Esophagus muscularis mucosa (tissue), 4 donors: ENCODE measurements around the gene SERINC5. TPM values are rescaled to one million over a fixed set of nuclear protein-coding genes. Genes with fewer than 3 reads are reported as not detected.

Source experiments
- DNase-seq: peaks from one replicate; pipeline ENCODE4 v3.0.0-alpha.2; 2017; ENCODE audit errors: extremely low spot score
- H3K27ac ChIP-seq, 4 donors: fragments of 200-600 bp; sonication (generic); replicated peaks in 1 of 4; 1 replicate in 3 of 4; 2 replicates in 1 of 4; pipeline ENCODE4 v1.5.1; 2016 to 2019; ENCODE audit warnings: mild to moderate bottlenecking in 1 of 4
- H3K27me3 ChIP-seq, 4 donors: fragments of 200-600 bp; sonication (generic); one replicate each; pipeline versions ENCODE4 v1.5.1 to v1.6.0; 2016 to 2019
- H3K36me3 ChIP-seq, 4 donors: fragments of 200-600 bp; sonication (generic); one replicate each; pipeline ENCODE4 v1.5.1; 2016 to 2019
- H3K4me1 ChIP-seq, 4 donors: fragments of 200-600 bp; sonication (generic); one replicate each; pipeline ENCODE4 v1.5.1; 2016 to 2019
- H3K4me3 ChIP-seq, 4 donors: fragments of 200-600 bp; sonication (generic); 1 replicate in 2 of 4; 2 replicates in 2 of 4; pipeline ENCODE4 v1.5.1; 2016 to 2019; ENCODE audit warnings: mild to moderate bottlenecking in 4 of 4, moderate library complexity in 1 of 4
- H3K9me3 ChIP-seq, 4 donors: fragments of 200-600 bp; sonication (generic); 1 replicate in 3 of 4; 2 replicates in 1 of 4; pipeline ENCODE4 v1.5.1; 2016 to 2019
- EP300 ChIP-seq: sonication (generic); formaldehyde crosslinking; IDR thresholded peaks from one replicate; pipeline ENCODE4 v1.6.1; 2017; ENCODE audit warnings: antibody characterized with exemption
- POLR2A ChIP-seq: fragments of 450-650 bp; IDR thresholded peaks from one replicate; pipeline ENCODE4 v1.6.1; 2017; ENCODE audit warnings: antibody characterized with exemption, moderate library complexity, mild to moderate bottlenecking, low read depth
- POLR2AphosphoS5 ChIP-seq, 2 donors: sonication (generic); formaldehyde crosslinking; IDR thresholded peaks; one replicate each; pipeline ENCODE4 v1.6.1; 2017; ENCODE audit warnings: antibody characterized with exemption in 2 of 2
- WGBS: methylation state at CpG from one replicate; pipeline ENCODE4 v1.1.5; 2018; 5-methylcytosine and 5-hydroxymethylcytosine counted together
- intact Hi-C: fragments of 100-400 bp; cut with DNase I; formaldehyde crosslinking; loops from one replicate; pipeline ENCODE4 v1.15.1; 2023
- total RNA-seq, 4 donors: library from RNA; depleted of rRNA; stranded (reverse); fragments of >200 nt; gene quantifications; one replicate each; pipeline versions ENCODE4 v1.1.0 to v1.2.1, GENCODE V29; 2016
- TF ChIP-seq, protein P1 (sequence below), 3 experiments: fragments of 200-600 bp in 2 of 3; fragments of 450-650 bp in 1 of 3; sonication (generic) in 2 of 3; IDR thresholded peaks; one replicate each; pipeline ENCODE4 v1.5.1; 2017 to 2019; ENCODE audit warnings: antibody characterized with exemption in 3 of 3, mild to moderate bottlenecking in 2 of 3, moderate library complexity in 1 of 3

Gene SERINC5
- total RNA-seq, 4 donors from 2014 or later: 5.8 to 9.1 (median 8.3) TPM

GRCh38 chr5:80083101-80083890 is 172.6 kb downstream of the SERINC5 start:
- peak overlapping the region; percentile 52 to 68 (median 64) for H3K27ac ChIP-seq
- no peak for DNase-seq
- no peaks in the 10 kb centered on the region for H3K9me3 ChIP-seq
- H3K4me1 ChIP-seq: peaks cover 6 to 16% (median 13%) of the 10 kb centered on the region in 4 donors
- WGBS: 43% methylated on average over 19 of the region's 19 CpGs
- H3K27me3 ChIP-seq: no peaks in the 10 kb centered on the region
- peak overlapping the region; percentile 22 to 51 (median 28) for H3K4me3 ChIP-seq
- intact Hi-C loops: loop anchor here (10.0 kb wide), 1 partner anchor 228 kb away; no protein-coding TSS in a partner anchor
- peaks cover 0 to 10% (median 3%) of the 10 kb centered on the region in 4 donors for H3K36me3 ChIP-seq
- TF ChIP-seq POLR2AphosphoS5 (IDR thresholded peaks at IDR 0.05) (no peak), EP300 (no peak), POLR2A (no peak)
- TF ChIP-seq, protein P1, sequence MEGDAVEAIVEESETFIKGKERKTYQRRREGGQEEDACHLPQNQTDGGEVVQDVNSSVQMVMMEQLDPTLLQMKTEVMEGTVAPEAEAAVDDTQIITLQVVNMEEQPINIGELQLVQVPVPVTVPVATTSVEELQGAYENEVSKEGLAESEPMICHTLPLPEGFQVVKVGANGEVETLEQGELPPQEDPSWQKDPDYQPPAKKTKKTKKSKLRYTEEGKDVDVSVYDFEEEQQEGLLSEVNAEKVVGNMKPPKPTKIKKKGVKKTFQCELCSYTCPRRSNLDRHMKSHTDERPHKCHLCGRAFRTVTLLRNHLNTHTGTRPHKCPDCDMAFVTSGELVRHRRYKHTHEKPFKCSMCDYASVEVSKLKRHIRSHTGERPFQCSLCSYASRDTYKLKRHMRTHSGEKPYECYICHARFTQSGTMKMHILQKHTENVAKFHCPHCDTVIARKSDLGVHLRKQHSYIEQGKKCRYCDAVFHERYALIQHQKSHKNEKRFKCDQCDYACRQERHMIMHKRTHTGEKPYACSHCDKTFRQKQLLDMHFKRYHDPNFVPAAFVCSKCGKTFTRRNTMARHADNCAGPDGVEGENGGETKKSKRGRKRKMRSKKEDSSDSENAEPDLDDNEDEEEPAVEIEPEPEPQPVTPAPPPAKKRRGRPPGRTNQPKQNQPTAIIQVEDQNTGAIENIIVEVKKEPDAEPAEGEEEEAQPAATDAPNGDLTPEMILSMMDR (IDR thresholded peaks at IDR 0.05): peak; percentile 70 to 75 (median 70)

GRCh38 chr5:80082731-80083100 is 173.1 kb downstream of the SERINC5 start:
- intact Hi-C loops: loop anchor here (10.0 kb wide), 1 partner anchor 228 kb away; no protein-coding TSS in a partner anchor
- Histone ChIP-seq H3K4me1 (peaks cover 6 to 16% (median 13%) of the 10 kb centered on the region in 4 donors), H3K36me3 (peaks cover 0 to 16% (median 3%) of the 10 kb centered on the region in 4 donors), H3K9me3 (no peaks in the 10 kb centered on the region), H3K4me3 (peak overlapping the region; percentile 22 to 51 (median 28)), H3K27ac (peak overlapping the region; percentile 52 to 68 (median 64)), H3K27me3 (no peaks in the 10 kb centered on the region)
- DNase-seq: no peak
- TF ChIP-seq EP300 (no peak), POLR2A (no peak), POLR2AphosphoS5 (IDR thresholded peaks at IDR 0.05) (peak in 1 of 2 donors; percentile 27)
- TF ChIP-seq, protein P1 (IDR thresholded peaks at IDR 0.05): peak; percentile 61 to 84 (median 78)
- whole genome bisulfite sequencing: 0% methylated on average over 3 of the region's 16 CpGs

- H3K27ac ChIP-seq: peak overlapping the region in 1 of 4 donors; percentile 63
- no peak for DNase-seq
- H3K4me3 ChIP-seq: peak overlapping the region in 1 of 4 donors; percentile 33
- H3K36me3 ChIP-seq: peaks cover 0 to 19% (median 3%) of the 10 kb centered on the region in 4 donors
- intact Hi-C loops: loop anchor here (10.0 kb wide), 1 partner anchor 227 kb away; no protein-coding TSS in a partner anchor
- WGBS: 93% methylated on average over 15 of the region's 15 CpGs
- no peaks in the 10 kb centered on the region for H3K9me3 ChIP-seq
- no peaks in the 10 kb centered on the region for H3K27me3 ChIP-seq
- H3K4me1 ChIP-seq: peaks cover 6 to 16% (median 13%) of the 10 kb centered on the region in 4 donors
- TF ChIP-seq POLR2A: no peak
- TF ChIP-seq, protein P1 (IDR thresholded peaks at IDR 0.05): no peak
- no peak for TF ChIP-seq EP300
- no peak for TF ChIP-seq POLR2AphosphoS5 (IDR thresholded peaks at IDR 0.05)
These were observed 173.6 kb downstream of the SERINC5 start for GRCh38 chr5:80082281-80082680.

DNA sequence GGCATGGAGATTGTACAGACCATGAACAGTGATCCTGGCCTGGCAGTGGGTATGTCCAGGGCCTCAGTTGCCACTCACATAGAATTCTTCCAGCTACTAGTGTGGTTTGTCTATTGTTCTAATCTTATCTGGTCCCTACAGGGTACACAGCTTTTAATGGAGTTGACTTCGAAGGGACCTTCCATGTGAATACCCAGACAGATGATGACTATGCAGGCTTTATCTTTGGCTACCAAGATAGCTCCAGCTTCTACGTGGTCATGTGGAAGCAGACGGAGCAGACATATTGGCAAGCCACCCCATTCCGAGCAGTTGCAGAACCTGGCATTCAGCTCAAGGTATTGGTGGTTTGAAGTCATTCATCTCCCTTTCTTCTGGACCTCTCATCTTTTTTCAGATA is 176.9 kb downstream of the SERINC5 start:
- H3K27me3 ChIP-seq: no peaks in the 10 kb centered on the region
- DNase-seq: no peak
- H3K9me3 ChIP-seq: no peaks in the 10 kb centered on the region
- H3K36me3 ChIP-seq: peaks cover 0 to 24% (median 5%) of the 10 kb centered on the region in 4 donors
- H3K4me3 ChIP-seq: no peak overlapping the region
- 97% methylated on average over 4 of the region's 4 CpGs for WGBS
- intact Hi-C loops: no loop called here
- peaks cover 6 to 16% (median 13%) of the 10 kb centered on the region in 4 donors for H3K4me1 ChIP-seq
- TF ChIP-seq EP300: no peak
- TF ChIP-seq POLR2AphosphoS5 (IDR thresholded peaks at IDR 0.05): no peak
- no peak for TF ChIP-seq POLR2A
- TF ChIP-seq, protein P1 (IDR thresholded peaks at IDR 0.05): no peak
- H3K27ac ChIP-seq: no peak overlapping the region
